IPS-20b (cell line): Measurements from ENCODE around the gene ZNF765.
A peak's percentile ranks its signal among the peaks of the same experiment; 100 is the strongest.
"Not testable (repeated sequence)": the region's sequence is repeated elsewhere in the genome, so short reads cannot be mapped to it uniquely, and the experiment has no call there.

ENCODE experiments used
- H3K27ac ChIP-seq: one replicate; pipeline ENCODE4 v1.5.1; 2013; ENCODE audit warnings: low read length
- H3K27me3 ChIP-seq: 2 replicates; pipeline ENCODE4 v1.6.1; 2013; ENCODE audit warnings: mild to moderate bottlenecking, low read length, inconsistent platforms; ENCODE audit not compliant: insufficient read depth
- H3K36me3 ChIP-seq: 2 replicates; pipeline ENCODE4 v1.6.1; 2013; ENCODE audit warnings: low read depth, mild to moderate bottlenecking, inconsistent platforms, low read length, moderate library complexity; ENCODE audit not compliant: insufficient read depth
- H3K4me1 ChIP-seq: 2 replicates; pipeline ENCODE4 v1.6.1; 2013; ENCODE audit warnings: mild to moderate bottlenecking, control low read depth, inconsistent platforms, low read length, moderate library complexity; ENCODE audit not compliant: insufficient read depth
- H3K4me3 ChIP-seq: 2 replicates; pipeline ENCODE4 v1.5.1; 2013; ENCODE audit warnings: mild to moderate bottlenecking, low read length, inconsistent platforms
- H3K9ac ChIP-seq: 2 replicates; pipeline ENCODE4 v1.6.1; 2013; ENCODE audit warnings: low read depth, mild to moderate bottlenecking, inconsistent platforms, low read length, moderate library complexity
- H3K9me3 ChIP-seq: 2 replicates; pipeline ENCODE4 v1.6.1; 2013; ENCODE audit warnings: mild to moderate bottlenecking, low read depth, low read length, inconsistent platforms; ENCODE audit not compliant: insufficient read depth

Gene ZNF765

DNA sequence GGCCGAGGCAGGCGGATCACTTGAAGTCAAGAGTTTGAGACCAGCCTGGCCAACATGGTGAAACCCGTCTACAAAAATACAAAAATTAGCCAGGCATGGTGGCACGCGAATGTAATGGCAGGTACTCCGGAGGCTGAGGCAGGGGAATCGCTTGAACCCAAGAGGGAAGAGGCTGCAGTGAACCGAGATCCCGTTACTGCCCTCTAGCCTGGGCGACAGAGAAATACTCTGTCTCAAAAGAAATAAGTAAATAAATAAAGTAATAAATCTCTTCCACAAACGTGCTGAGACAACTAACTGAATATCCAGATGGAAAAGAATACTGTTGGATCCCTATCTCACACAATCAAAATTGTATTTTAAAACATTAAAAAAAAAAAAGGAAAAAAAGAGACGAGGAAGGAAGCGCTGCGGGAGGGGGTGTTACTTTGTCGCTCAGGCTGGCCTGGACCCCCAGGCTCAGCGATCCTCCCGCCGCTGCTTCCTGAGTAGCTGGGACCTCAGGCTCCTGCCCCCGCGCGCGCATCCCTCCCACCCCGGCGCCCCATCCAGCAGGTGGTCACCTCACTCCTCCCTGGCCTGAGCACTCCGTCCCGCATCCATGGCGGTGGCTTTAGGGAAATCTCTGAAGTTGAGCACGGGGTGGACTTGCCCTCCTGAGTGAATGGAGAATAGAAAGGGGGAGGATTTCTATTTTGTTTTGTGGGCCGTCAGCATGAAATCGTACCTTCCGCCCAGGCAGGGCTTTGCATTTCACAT is 72.0 kb downstream of the ZNF765 start:
- H3K27ac ChIP-seq: no peak overlapping the region
- H3K9me3 ChIP-seq: no peaks in the 10 kb centered on the region
- no peaks in the 10 kb centered on the region for H3K36me3 ChIP-seq
- no peaks in the 10 kb centered on the region for H3K27me3 ChIP-seq
- H3K4me3 ChIP-seq: peak overlapping the region; percentile 82
- peaks cover 18% of the 10 kb centered on the region; the same call in 1 of the 2 replicates for H3K4me1 ChIP-seq
- H3K9ac ChIP-seq: peak overlapping the region; percentile 59; the same call in 1 of the 2 replicates

DNA sequence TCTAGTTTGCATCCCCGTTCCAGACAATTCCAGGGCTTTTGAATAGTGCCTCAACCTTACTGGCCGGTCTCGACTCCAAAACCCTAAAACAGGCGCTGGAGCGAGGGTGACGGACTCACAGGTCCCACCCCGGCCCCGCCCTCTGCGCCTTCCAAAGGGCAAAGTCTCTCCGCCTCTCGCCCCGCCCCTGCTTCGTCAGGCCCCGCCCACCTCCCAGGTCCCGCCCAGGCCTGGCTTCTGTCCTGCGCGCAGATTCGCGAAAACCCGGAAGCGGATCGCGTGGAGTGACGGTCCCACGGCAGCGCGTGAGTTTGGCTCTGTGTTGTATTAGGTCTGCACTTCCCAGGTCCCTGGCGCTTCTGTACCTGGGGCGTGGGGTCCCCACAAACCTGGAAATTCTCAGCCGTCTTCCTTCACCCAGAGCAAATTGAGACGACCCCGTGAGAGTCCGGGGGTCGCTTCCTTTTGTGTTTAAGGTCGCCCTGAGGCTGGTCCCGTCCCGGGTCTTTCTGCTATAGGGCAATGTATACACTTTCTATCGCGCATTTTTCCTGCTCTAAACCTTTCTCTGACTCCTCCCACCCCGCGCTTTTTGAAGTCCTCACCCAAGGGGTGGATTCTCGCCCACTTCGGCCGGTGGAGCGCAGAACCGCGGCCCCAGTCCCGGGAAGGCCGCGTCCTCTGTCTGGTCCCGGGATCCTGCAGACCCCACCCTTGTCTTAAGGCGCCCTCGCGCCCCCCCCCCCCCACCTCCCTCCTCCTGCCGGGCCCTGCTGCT is 72.7 kb downstream of the ZNF765 start, which contains the start of gene ZNF813:
Gene ZNF813 (plus strand): TSS at position 249 of the 778 bp plus-strand sequence. CDS start 16,090 bp downstream, outside the sequence.
- no peak within 1 kb of the TSS for H3K27ac ChIP-seq
- H3K9me3 ChIP-seq: no peaks in the 10 kb centered on the region
- peak within 1 kb of the TSS; percentile 78; the same call in 1 of the 2 replicates for H3K9ac ChIP-seq

DNA sequence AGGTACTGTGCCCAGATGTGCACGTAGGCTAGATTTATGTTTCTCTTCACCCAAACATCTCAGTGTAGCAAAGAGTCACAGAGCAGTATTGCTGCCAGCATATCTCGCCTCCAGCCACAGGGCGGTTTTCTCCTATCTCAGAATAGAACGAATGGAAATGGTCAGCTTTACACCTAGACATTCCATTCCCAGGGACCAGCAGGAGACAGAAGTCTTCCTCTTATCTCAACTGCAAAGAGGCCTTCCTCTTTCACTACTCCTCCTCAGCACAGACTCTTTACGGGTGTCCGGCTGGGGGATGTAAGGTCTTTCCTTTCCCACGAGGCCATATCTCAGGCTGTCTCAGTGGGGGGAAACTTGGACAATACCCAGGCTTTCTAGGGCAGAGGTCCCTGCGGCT is 73.7 kb downstream of the ZNF765 start:
- H3K27ac ChIP-seq, H3K36me3 ChIP-seq, H3K9me3 ChIP-seq, H3K27me3 ChIP-seq: not testable (repeated sequence)
- peak overlapping the region; percentile 82 for H3K4me3 ChIP-seq
- peak overlapping the region; percentile 78; the same call in 1 of the 2 replicates for H3K9ac ChIP-seq
- peaks cover 13% of the 10 kb centered on the region; the same call in 1 of the 2 replicates for H3K4me1 ChIP-seq

More for the DNA sequence above, 72.7 kb downstream of the ZNF765 start, which contains the start of gene ZNF813:
- H3K4me1 ChIP-seq: peaks cover 17% of the 10 kb centered on the region; the same call in 1 of the 2 replicates
- no peaks in the 10 kb centered on the region for H3K36me3 ChIP-seq
- peak within 1 kb of the TSS; percentile 82 for H3K4me3 ChIP-seq
- H3K27me3 ChIP-seq: no peaks in the 10 kb centered on the region

DNA sequence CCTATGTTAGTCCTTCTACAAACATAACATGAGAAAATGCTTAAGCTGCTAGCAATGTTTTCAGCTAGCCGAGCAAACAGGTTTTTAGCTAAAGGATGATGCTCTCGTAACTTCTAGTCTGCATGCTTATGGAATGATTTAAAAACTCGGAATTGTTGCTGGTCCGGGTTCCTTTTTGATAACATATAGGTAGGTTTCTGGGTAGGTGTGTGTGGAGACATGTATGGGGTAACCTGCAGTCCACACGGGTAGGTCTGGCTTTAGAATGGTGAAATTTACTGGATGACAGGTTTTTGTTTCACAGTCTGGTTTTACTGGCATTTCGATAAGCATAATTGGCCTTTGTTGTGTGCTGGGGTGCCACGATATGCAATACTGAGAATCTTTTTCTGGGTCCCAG is 77.0 kb downstream of the ZNF765 start:
- no peaks in the 10 kb centered on the region; the same call in 1 of the 2 replicates for H3K36me3 ChIP-seq

DNA sequence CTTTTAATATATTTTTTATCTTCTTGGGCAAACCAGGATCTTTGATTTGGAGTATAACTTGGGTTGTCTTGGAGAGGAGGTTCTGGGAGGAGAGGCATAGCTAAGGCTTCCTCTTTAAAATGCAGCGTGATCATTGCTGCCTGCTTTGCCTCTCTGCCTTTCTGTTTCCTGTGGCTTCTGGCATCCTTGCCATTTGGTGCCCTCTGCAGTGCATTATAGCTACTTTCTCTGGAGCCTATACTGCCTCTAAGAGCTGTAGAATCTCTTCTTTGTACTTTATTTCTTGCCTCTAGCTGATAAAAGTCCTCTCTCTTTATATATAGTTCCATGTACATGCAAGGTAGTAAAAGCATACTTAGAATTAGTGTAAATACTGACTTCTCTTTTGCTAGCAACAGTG is 79.9 kb downstream of the ZNF765 start:
- H3K27me3 ChIP-seq, H3K4me1 ChIP-seq, H3K27ac ChIP-seq, H3K9me3 ChIP-seq, H3K9ac ChIP-seq, H3K4me3 ChIP-seq: not testable (repeated sequence)
- peaks cover 18% of the 10 kb centered on the region for H3K36me3 ChIP-seq

More for the DNA sequence above, 77.0 kb downstream of the ZNF765 start:
- Histone ChIP-seq H3K27me3 (no peaks in the 10 kb centered on the region), H3K4me1 (peaks cover 13% of the 10 kb centered on the region; the same call in 1 of the 2 replicates), H3K27ac (no peak overlapping the region), H3K4me3 (no peak overlapping the region), H3K9me3 (no peaks in the 10 kb centered on the region), H3K9ac (no peak overlapping the region)

DNA sequence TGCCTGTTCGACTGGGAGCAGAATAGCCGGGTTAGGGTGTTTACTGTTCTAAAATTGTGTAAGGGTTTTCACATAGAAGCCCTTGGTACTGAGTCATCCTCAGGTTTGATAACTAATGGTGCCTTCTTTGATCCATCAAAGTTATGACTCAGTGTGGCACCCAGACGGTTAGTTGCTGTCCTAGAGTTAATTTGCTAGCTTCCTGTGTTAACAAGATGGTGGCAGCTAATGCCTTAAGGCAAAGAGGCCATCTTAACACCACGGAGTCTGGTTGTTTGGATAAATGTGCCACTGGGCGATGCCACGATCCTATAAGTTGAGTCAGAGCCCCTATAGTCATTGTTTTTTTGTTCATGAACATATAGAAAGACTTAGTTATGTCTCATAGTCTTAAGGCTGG is 80.5 kb downstream of the ZNF765 start:
- not testable (repeated sequence) for H3K4me3 ChIP-seq, H3K27ac ChIP-seq, H3K4me1 ChIP-seq, H3K27me3 ChIP-seq, H3K9ac ChIP-seq
- Histone ChIP-seq H3K9me3 (peaks cover 16% of the 10 kb centered on the region), H3K36me3 (peaks cover 25% of the 10 kb centered on the region)
